CD4-positive, alpha-beta T cell (primary cell): Measurements from ENCODE around the gene CCDC51. TPM values are rescaled to one million over a fixed set of nuclear protein-coding genes. Genes with fewer than 3 reads are reported as not detected.
A peak's percentile ranks its signal among the peaks of the same experiment; 100 is the strongest.

Experiments
- ATAC-seq: fragments of 200-7000 bp; cut with Tn5 transposase; one replicate; pipeline ENCODE4 v1.10.0; 2022; ENCODE audit warnings: mild to moderate bottlenecking; ENCODE audit not compliant: poor library complexity
- CTCF ChIA-PET: fragments of 350-600 bp; sonication (Branson Sonifier 250); formaldehyde crosslinking; loops from one replicate; lab custom pipeline; 2021; ENCODE audit warnings: antibody characterized with exemption, inconsistent platforms; lab: Charles Lee
- POLR2A ChIA-PET: fragments of 350-600 bp; sonication (Branson Sonifier 250); formaldehyde crosslinking; loops from one replicate; lab custom pipeline; 2021; ENCODE audit warnings: antibody characterized with exemption, inconsistent platforms; lab: Charles Lee
- DNase-seq, 14 experiments: peaks; one replicate each; pipeline ENCODE4 v3.0.0-alpha.2; 2013 to 2020; ENCODE audit warnings: mixed read lengths in 2 of 14
- H3K27ac ChIP-seq, 2 donors: one replicate each; pipeline versions ENCODE4 v1.5.1 to v1.7.0; 2013; ENCODE audit warnings: low read length in 2 of 2, low read depth in 1 of 2, mild to moderate bottlenecking in 1 of 2
- H3K27me3 ChIP-seq, 2 experiments: 1 replicate in 1 of 2; 2 replicates in 1 of 2; pipeline versions ENCODE4 v1.6.1 to v1.7.0; 2013; ENCODE audit warnings: low read length in 2 of 2, control low read depth in 1 of 2, mild to moderate bottlenecking in 1 of 2, moderate library complexity in 1 of 2; ENCODE audit not compliant: insufficient read depth in 2 of 2, control insufficient read depth in 1 of 2
- H3K36me3 ChIP-seq: one replicate; pipeline ENCODE4 v1.6.1; 2013; ENCODE audit warnings: low read length, control low read depth; ENCODE audit not compliant: insufficient read depth
- H3K4me1 ChIP-seq: one replicate; pipeline ENCODE4 v1.6.1; 2013; ENCODE audit warnings: low read length, control low read depth; ENCODE audit not compliant: insufficient read depth
- H3K4me3 ChIP-seq: one replicate; pipeline ENCODE4 v1.5.1; 2013; ENCODE audit warnings: mild to moderate bottlenecking, low read length, moderate library complexity
- H3K9me3 ChIP-seq, 2 experiments: 1 replicate in 1 of 2; 2 replicates in 1 of 2; pipeline versions ENCODE4 v1.6.1 to v1.7.0; 2013; ENCODE audit warnings: low read length in 2 of 2, mild to moderate bottlenecking in 2 of 2, control low read depth in 1 of 2, moderate library complexity in 1 of 2; ENCODE audit not compliant: control insufficient read depth in 1 of 2, insufficient read depth in 1 of 2
- H3K27ac Mint-ChIP-seq: one replicate; pipeline ENCODE4 v1.8.0; 2020; ENCODE audit warnings: mixed read lengths
- H3K27me3 Mint-ChIP-seq: one replicate; pipeline ENCODE4 v1.8.0; 2021; ENCODE audit warnings: mixed read lengths
- H3K36me3 Mint-ChIP-seq: one replicate; pipeline ENCODE4 v1.8.0; 2021; ENCODE audit warnings: low read depth, mixed read lengths
- H3K4me1 Mint-ChIP-seq: one replicate; pipeline ENCODE4 v1.8.0; 2021; ENCODE audit warnings: low read depth, mixed read lengths
- H3K4me3 Mint-ChIP-seq: one replicate; pipeline ENCODE4 v1.8.0; 2020; ENCODE audit warnings: mild to moderate bottlenecking, mixed read lengths
- H3K9me3 Mint-ChIP-seq: one replicate; pipeline ENCODE4 v1.8.0; 2020; ENCODE audit warnings: mixed read lengths
- CTCF ChIP-seq: fragments of 200-600 bp; IDR thresholded peaks from one replicate; pipeline ENCODE4 v1.8.0; 2022; ENCODE audit warnings: antibody characterized with exemption, mild to moderate bottlenecking
- intact Hi-C, 2 experiments: fragments of 100-400 bp; cut with DNase I in 1 of 2; cut with micrococcal nuclease in 1 of 2; formaldehyde crosslinking; loops; one replicate each; pipeline versions ENCODE4 v1.15.1 to v1.9.0; 2023 to 2025; cut with DNase I, micrococcal nuclease
- total RNA-seq, 174 experiments: library from RNA in 2 of 174; stranded (reverse) in 2 of 174; gene quantifications; one replicate each; pipeline ENCODE4 v1.2.3 and lab custom pipeline; 2021 to 2026

The CCDC51 gene
- total RNA-seq, 2 experiments from 2014 or later: 5.5 to 5.8 TPM

GRCh38 chr3:48431224-48432029 lies 8.5 kb downstream of the CCDC51 start:
- H3K4me1 Mint-ChIP-seq: peaks cover 15% of the 10 kb centered on the region
- H3K9me3 ChIP-seq: no peaks in the 10 kb centered on the region
- no peak overlapping the region for H3K27ac ChIP-seq
- CTCF ChIA-PET: no interaction called here
- no peak for TF ChIP-seq CTCF
- POLR2A ChIA-PET: interaction anchor here (0.8 kb wide), 1 partner anchor 8 kb away, joined by 4 read pairs; the partner anchor contains the start of gene CCDC51
- peaks cover 15% of the 10 kb centered on the region for H3K36me3 ChIP-seq
- peaks cover 10% of the 10 kb centered on the region for H3K36me3 Mint-ChIP-seq
- H3K27ac Mint-ChIP-seq: no peak overlapping the region
- DNase-seq (no peak), ATAC-seq (no peak)
- peak overlapping the region; percentile 87 for H3K4me3 Mint-ChIP-seq
- H3K27me3 ChIP-seq: no peaks in the 10 kb centered on the region
- no peaks in the 10 kb centered on the region for H3K9me3 Mint-ChIP-seq
- intact Hi-C loops: no loop called here
- H3K4me3 ChIP-seq: no peak overlapping the region
- H3K4me1 ChIP-seq: peaks cover 35% of the 10 kb centered on the region
- no peaks in the 10 kb centered on the region for H3K27me3 Mint-ChIP-seq

- intact Hi-C loops: no loop called here
- Histone ChIP-seq H3K9me3 (no peaks in the 10 kb centered on the region), H3K4me1 (peaks cover 28% of the 10 kb centered on the region), H3K36me3 (peaks cover 15% of the 10 kb centered on the region), H3K4me3 (no peak overlapping the region), H3K27ac (no peak overlapping the region), H3K27me3 (no peaks in the 10 kb centered on the region)
- Mint-ChIP-seq H3K4me1 (peaks cover 15% of the 10 kb centered on the region), H3K27ac (no peak overlapping the region), H3K9me3 (no peaks in the 10 kb centered on the region), H3K4me3 (peak overlapping the region; percentile 87), H3K27me3 (no peaks in the 10 kb centered on the region), H3K36me3 (peaks cover 10% of the 10 kb centered on the region)
- DNase-seq (no peak), ATAC-seq (no peak)
- ChIA-PET POLR2A (interaction anchor here (3.1 kb wide), 1 partner anchor 9 kb away, joined by 19 read pairs; the partner anchor contains the start of genes CCDC51 and TMA7), CTCF (no interaction called here)
- no peak for TF ChIP-seq CTCF
Observed at GRCh38 chr3:48430708-48431101, 9.2 kb downstream of the CCDC51 start.

DNA sequence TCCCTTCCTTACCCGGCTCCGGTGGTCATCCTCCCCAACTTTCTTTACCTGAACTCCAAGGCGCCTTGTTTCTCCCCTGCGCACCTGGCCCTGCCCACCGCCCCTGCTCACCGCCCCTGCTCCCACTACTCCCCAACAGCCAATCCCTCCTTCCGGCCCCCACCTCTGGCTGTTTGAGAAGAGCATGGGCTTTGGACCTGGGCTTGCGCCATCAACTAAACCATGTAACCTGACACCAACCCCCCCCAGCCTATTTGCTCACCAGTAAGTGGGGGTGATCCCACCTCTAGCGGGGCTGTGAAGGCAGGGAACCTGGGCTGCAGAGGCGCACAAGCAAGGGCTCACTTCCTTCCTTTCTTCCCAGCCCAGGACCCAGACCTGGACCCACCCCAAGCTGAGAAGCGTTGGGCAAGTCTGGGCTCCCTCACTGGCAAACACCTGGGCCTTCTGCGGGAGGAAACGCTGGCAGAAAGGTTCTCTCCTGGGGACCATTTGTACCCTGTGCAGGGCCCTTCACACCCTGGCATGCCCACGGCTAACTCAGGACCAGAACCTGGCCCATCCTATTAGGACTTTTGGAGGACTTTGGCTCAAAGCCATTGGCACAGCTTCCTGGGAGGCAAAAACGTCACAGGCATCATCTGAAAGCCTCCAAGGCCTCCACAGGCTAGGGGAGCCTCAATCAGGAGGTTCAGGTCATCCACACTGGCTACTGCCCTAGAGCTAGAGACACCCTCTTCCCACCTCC lies 9.8 kb downstream of the CCDC51 start, which contains the start of gene PLXNB1:
Gene PLXNB1, minus strand, starts transcription at position 127 of the 748 bp plus-strand sequence. CDS start 5,475 bp downstream, outside the sequence.
- ChIA-PET POLR2A (interaction anchor here (3.1 kb wide), 1 partner anchor 10 kb away, joined by 19 read pairs; the partner anchor contains the start of genes CCDC51 and TMA7), CTCF (no interaction called here)
- ATAC-seq (peak; percentile 37), DNase-seq (peak in 4 of 14 experiments; percentile 15 to 44 (median 33))
- no peaks in the 10 kb centered on the region for H3K27me3 ChIP-seq
- peaks cover 15% of the 10 kb centered on the region for H3K36me3 ChIP-seq
- no peaks in the 10 kb centered on the region for H3K9me3 ChIP-seq
- no peak for TF ChIP-seq CTCF
- peaks cover 27% of the 10 kb centered on the region for H3K4me1 ChIP-seq
- peak within 1 kb of the TSS; percentile 87 for H3K4me3 Mint-ChIP-seq
- H3K4me3 ChIP-seq: peak within 1 kb of the TSS; percentile 56
- no peaks in the 10 kb centered on the region for H3K9me3 Mint-ChIP-seq
- no peaks in the 10 kb centered on the region for H3K27me3 Mint-ChIP-seq
- peak within 1 kb of the TSS; percentile 49 for H3K27ac Mint-ChIP-seq
- peaks cover 10% of the 10 kb centered on the region for H3K36me3 Mint-ChIP-seq
- no peak within 1 kb of the TSS for H3K27ac ChIP-seq
- intact Hi-C loops: no loop called here
- H3K4me1 Mint-ChIP-seq: peaks cover 15% of the 10 kb centered on the region
